Stimulated activated CD8-positive, alpha-beta memory T cell treated with anti-CD3 and anti-CD28 coated beads, Interleukin-2, amount 100 ng/mL, for 1 hour (primary cell): Measurements from ENCODE around the gene CRELD2.
A peak's percentile ranks its signal among the peaks of the same experiment; 100 is the strongest.

Experiments
- DNase-seq, 2 donors: peaks; one replicate each; pipeline ENCODE4 v3.0.0-alpha.2; 2020; ENCODE audit warnings: low read depth in 2 of 2

CRELD2 gene

DNA sequence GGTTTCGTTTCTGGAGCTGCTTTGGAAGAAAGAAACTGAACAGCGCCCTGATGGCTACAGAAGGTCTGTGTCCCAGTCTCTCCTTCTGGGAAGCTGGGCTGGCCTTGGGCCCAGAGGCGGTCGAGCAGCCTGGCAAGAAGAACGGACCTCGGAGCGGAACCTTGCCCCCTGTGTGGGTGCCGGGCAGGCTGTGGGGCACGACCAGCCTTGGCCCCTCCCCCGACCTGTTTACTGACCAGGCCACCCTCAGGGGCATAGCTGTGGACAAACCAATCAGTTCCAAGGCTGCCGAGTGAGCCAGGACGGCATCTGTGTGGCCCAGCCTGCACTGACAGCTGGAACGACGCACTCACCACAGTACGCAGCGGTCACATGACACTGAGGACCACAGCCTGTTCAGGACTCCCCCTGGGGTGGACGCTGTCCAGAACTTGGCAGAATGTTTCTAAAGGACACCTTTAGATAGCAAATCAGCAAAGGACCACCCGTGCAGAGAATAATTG lies 49.3 kb downstream of the CRELD2 start:
- DNase-seq = no peak

DNA sequence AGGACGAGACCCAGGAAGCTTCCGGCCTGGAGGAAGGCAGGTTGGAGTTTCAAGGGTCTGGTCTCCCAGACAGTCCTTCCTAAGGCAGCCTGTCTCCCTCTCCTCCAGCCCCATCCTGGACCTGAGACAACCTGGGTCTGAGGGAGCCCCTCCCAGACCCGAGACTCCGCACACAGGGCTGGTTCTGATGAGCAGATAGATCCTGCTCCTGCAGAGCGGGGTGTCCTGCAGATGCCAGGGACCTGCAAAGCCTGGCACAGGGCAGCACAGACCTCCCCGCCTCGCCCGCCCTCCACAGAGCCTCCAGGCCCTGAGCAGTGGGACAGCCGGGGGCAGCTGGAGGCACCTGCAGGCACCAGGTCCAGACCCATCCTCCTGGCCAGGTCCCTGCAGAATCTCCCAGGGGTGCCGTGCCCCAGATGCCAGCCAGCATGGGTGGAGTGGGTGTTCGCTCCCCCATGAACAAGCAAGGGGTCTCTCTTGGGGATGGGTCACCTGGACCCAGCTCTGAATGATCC lies 49.9 kb downstream of the CRELD2 start:
- no peak for DNase-seq

DNA sequence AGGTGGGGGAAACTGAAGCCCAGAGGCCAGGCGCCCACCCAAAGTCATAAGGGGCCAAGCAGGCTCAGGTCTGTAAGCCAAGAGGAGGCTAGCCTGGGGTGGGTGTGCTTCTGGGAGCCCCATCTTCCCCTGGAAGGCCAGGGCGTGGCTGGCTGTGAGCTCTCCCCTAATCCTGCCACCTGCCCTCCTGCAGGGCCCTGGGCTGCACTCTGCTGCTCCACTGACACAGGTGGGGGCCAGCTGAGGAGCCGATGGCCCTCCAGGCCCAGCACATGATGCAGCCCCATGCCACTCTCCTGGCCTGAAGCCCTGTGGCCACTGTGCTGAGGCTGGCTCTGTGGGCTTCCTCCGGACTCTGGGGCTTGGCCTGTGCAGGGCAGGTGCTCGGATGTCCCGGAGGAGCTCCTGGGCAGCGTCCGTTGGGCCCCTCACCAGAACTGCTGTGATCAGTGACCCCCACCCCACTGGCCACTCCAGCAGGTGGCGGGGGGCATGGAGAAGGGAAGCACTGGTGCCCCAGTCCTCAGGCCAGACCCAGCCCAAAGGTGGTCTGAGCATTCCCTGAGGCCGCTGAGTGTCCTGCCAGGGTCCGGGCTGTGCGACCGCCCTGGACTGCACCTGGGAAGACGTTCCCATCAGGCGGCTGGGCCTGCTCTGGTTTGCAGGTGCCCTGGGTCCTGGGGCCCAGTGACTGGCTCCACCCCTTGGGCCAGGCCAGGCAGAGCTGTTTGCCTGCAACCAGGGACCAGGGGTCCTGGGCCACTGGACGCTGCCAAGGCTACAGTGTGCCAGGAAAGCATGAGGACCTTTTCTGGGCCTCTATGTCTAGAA lies 50.6 kb downstream of the CRELD2 start:
- DNase-seq = no peak

DNA sequence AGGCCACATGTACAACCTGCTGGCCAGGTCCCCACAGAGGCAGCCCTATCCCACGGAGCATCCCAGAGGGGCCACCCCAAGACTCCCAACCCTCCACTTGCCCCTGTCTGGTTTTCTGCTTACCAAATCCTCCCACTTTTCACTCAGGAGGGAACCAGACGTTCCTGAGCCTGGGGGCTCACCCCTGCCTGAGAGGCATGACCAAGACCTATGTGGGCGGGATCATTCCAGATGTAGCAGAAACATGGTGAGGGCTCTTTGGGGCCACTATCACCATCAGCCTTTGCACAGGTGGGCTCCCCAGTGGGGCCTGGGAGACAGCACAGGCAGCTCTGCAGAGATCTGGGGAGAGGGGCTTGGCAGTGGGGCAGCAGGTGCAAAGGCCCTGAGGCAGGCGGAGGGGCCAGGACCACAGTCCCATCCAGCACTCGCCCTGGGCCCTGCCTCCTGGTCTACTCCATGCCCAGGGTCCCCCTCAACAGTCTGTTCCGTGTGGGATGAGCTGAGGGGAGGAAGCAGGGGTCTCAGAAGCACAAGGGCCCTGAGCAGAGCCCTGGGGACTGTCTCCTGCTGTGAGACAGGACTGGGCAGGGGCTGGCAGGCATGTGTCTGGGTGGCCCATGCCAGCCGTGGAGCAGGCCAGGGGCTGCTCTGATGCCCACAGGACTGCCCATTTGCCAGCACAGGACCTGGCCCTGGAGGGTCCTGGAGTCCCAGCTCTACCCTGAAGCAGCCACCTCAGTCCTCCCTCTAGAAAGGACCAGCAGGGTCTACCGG lies 51.5 kb downstream of the CRELD2 start:
- DNase-seq = no peak

DNA sequence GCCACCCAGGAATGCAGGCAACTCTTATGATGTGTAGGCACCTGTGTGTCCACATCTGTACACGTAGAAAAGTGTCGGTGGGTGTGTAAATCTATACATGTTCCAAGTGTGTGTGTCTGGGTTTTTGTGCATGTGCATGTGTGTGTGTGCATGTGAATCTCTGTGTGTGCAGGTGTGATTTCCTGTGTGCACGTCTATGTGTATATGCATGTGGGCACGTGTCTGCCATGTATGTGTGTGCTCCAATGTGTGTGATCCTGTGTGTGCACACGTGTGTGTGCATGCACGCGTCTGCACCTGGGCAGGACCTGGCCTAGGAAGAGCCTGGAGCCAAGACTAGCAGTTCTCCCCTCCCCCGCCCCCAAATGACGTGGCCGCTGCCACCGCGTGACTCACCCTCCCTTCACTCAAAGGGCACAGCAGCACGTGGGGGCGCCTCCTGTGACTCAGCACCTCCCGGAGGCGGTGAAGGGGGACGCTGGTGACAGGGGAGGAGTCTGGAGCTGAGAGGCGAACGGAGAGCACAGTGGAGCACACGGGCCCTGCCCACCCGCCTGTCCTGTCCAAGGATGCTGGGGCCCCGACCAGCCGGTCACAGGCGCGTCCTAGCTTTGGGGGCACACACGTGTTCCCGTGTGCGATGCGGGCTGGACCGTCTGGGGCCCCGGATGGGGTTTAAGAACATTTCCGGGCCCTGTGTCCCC lies 52.2 kb downstream of the CRELD2 start:
- DNase-seq = peak; percentile 87 to 91

DNA sequence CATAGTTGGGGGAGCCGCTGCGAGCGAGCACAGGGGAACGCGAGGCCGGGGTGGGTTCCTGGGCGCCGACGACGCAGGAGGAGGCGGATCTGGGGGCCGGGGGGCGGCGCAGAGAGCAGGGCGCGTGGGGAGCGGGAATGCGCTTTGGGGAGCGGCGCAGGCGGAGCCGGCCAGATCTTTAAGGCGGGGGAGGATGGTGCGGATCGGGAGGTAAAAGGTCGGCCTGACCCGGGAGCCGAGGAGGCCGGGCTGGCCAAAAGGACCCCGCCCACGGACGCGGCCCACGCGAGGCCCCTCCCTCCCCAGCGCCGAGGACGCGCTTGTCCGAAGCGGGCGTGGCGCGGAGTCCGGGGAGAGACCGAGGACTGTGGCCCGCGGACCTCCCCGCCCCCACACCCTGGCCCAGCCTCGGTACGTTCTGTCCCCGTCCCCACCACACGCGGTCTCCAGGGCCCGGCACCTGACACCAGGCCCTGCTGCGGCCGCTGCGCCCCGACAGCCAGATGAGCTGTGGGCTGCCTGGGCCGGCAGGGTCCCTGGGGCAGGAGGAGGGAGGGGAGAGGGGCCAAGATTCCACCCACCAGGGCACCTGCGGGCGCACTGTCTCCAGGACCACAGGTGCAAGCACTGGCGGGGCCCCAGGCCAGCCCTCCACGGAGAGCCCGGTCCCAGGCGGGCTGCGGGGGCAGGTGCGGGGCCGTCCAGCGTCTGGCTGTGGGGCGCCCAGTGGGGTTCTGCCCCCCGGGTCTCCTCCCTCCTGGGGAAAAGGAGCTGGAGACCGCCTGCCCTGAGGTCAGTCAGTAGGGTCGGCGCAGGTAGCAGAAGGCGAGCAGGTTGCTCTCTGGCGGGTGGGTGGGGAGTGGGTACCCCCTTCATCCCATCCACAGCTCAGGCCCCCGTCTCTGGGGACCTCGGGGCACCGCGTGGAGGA lies 53.1 kb downstream of the CRELD2 start:
- DNase-seq = no peak

DNA sequence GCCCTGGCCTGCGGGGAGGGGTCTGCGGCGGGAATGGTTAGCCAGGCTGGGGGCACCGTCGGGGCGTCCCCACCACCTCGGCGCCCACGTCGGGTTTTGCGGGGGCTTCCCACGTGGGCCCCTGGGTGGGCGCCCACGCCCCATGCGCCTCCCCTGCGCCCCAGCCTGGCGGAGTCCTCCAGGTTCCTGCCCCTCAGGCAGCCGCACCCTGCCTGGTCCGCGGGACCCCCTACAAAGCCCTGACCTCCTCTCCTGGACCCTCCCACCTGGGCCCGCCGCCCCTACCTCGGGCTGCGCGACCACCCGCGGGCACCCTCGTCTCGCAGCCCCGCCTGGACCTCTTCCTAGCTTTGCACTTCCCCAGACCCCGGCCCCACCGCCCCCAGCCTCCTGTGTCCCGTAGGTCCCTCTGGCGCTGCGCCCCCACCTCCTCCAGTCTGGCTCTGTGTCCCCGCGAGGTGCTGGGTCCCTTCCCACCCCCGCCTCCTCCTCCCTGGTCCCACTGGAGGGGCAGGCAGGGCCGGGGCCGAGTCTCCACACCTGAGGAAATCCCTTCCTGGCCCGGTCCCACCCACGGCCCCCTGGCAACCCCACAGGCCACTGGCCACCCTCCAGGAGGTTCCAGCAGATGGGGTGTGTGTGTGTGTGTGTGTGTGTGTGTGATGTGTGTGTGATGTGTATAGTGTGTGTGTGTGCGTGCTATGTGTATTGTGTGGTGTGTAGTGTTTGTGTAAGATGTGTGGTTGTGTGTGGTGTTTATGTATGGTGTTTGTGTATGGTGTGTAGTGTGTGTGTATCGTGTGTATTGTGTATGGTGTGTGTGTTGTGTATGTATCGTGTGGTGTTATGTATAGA lies 54.0 kb downstream of the CRELD2 start:
- no peak for DNase-seq

DNA sequence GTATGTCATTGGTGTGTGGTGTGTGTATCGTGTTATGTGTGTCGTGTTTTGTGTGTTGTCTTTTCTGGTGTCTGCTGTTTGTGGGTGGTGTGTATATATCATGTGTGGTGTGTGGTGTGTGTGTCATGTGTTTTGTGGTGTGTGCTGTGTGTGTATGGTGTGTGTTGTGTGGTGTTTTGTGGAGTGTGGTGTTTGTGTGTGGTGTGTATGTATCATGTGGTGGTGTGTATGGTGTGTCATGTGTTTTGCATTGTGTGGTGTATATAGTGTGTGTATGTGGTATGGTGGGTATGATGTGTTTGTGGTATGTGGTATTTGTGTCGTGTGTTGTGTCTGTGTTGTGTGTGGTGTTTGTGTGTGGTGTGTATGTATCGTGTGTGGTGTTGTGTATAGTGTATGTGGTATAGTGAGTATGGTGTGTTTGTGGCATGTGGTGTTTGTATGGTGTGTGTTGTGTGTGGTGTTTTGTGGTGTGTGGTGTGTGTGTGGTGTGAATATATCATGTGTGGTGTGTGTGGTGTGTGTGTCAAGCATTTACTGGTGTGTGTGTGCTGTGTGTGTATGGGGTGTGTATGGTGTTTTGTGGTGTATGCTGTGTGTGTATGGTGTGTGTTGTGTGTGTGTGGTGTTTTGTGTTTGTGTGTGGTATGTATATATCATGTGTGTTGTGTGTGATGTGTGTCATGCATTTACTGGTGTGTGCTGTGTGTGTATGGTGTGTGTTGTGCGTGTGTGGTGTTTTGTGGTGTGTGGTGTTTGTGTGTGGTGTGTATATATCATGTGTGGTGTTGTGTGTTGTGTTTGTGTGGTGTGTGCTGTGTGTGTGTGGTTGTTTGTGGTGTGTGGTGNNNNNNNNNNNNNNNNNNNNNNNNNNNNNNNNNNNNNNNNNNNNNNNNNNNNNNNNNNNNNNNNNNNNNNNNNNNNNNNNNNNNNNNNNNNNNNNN lies 54.9 kb downstream of the CRELD2 start:
- no peak for DNase-seq

DNA sequence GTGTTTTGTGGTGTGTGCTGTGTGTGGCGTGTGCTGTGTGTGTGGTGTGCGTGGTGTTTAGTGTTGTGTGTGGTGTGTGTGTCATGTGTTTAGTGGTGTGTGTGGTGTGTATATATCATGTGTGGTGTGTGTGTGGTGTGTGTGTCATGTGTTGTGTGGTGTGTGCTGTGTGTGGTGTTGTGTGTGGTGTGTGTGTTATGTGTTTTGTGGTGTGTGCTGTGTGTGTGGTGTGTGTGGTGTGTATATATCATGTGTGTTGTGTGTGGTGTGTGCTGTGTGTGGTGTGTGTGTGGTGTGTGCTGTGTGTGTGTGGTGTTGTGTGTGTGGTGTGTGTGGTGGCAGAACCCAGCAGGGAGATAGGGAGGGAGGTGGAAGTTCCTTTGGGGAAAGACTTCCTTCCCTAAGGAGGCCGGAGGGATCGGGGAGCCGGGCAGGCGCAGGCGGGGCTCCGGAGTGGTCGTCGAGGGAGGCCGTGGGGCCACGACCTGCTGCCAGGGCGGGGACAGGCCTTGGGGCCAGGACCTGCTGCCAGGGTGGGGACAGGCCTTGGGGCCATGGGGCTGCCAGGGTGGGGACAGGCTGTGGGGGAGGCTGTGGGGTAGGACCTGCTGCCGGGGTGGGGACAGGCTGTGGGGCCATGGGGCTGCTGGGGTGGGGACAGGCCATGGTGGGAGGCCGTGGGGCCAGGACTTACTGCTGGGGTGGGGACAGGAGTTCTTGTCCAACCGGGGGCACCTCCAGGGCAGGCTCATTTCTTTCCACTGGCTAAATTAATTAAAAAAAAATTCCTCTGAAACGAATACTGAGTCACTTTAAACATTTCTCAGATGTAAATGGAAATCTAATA lies 57.3 kb downstream of the CRELD2 start:
- DNase-seq = no peak

DNA sequence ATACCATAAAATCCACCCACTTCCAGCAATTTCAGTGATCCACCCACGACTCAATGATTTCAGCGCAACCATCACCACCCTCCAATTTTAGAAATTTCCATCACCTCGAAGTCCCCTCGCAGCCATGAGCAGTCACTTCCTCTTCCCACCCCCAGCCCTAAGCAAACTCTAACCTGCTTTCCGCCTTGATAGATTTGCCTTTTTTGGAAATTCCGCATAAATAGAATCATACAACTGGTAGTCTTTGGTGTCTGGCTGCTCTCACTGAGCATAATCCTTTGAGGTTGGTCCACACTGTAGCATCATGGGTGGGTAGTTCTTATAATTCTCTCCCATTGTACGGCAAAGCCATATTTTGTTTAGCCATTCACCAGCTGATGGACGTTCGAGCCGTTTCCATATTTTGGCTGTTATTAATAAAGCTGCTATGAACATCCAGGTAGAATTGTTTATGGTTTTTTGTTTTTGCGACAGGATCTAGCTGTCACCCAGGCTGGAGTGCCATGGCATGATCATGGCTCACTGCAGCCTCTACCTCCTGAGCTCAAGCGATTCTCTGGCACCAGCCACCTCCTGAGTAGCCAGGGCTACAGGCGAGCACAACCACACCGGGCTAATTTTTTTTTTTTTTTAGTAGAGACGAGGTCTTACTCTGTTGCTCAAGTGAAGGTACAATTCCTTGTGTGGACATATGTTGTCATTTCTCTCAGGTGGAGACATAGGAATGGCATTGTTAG lies 58.2 kb downstream of the CRELD2 start:
- no peak for DNase-seq
